Measurements from ENCODE around the gene F12. TPM values are rescaled to one million over a fixed set of nuclear protein-coding genes. Genes with fewer than 3 reads are reported as not detected.

The F12 gene
- total and polyA plus RNA-seq, 2 of the 8 experiments (the other 6 are each of a cell fraction or from before 2014, with no cell fraction given): 6.5 to 7.8 TPM

GRCh38 chr5:177445052-177445916 is 35.9 kb upstream of the F12 start:
- Histone ChIP-seq H3K23me2 (ENCODE audit: low read depth, low read length) (peaks cover 9% of the 10 kb centered on the region), H4K91ac (replicated peaks; ENCODE audit: insufficient read length, low read length) (no peak overlapping the region), H2AK5ac (ENCODE audit: low read depth, low read length) (no peak overlapping the region), H2AFZ (ENCODE audit: low read length) (no peak overlapping the region), H3K4me3 (ENCODE audit: extremely low read depth in 1 of 4, insufficient read depth in 2 of 4, low read depth in 3 of 4, low read length in 4 of 4) (0 out of 8 replicates have a peak overlapping the region, but pooled peaks of 1 of the 4 experiments have one; percentile 74), H3K18ac (ENCODE audit: extremely low read depth, low read length) (no peak overlapping the region), H2BK12ac (ENCODE audit: low read depth, low read length) (no peak overlapping the region), H3K9me3 (ENCODE audit: insufficient read depth in 2 of 2, low read depth in 1 of 2, low read length in 1 of 2) (no peaks in the 10 kb centered on the region), H4K5ac (ENCODE audit: insufficient read length, low read depth, low read length) (no peak overlapping the region), H3K56ac (replicated peaks; ENCODE audit: insufficient read length, low read depth, low read length) (no peak overlapping the region), H4K8ac (ENCODE audit: extremely low read depth, insufficient read depth, low read length) (no peak overlapping the region), H4K20me1 (replicated peaks in 1 of 2; ENCODE audit: control insufficient read depth in 1 of 2, insufficient read depth in 2 of 2, low read length in 2 of 2) (peaks cover 0 to 10% of the 10 kb centered on the region in 2 experiments), H3K23ac (ENCODE audit: insufficient read length) (no peak overlapping the region), H3K4me1 (replicated peaks in 1 of 4; ENCODE audit: control insufficient read depth in 3 of 4, insufficient read depth in 4 of 4, low read length in 3 of 4) (peaks cover 0 to 32% (median 17%) of the 10 kb centered on the region in 4 experiments; a peak in 6 of 7 replicates), H3K36me3 (ENCODE audit: control insufficient read depth in 2 of 4, insufficient read depth in 4 of 4, low read length in 3 of 4) (peaks cover 2 to 4% (median 3%) of the 10 kb centered on the region in 4 experiments; a peak in 2 of 8 replicates), H3K4me2 (ENCODE audit: insufficient read depth in 1 of 2, low read depth in 2 of 2, low read length in 2 of 2) (peak overlapping the region in 1 of 2 experiments; percentile 89; a peak in 1 of 4 replicates), H3K9ac (replicated peaks in 1 of 4; ENCODE audit: extremely low read depth in 1 of 4, low read depth in 3 of 4, low read length in 3 of 4) (no peak overlapping the region), H3K27me3 (replicated peaks in 1 of 4; ENCODE audit: control insufficient read depth in 3 of 4, extremely low read depth in 1 of 4, insufficient read depth in 3 of 4, low read length in 3 of 4) (peaks cover 0 to 13% (median 4%) of the 10 kb centered on the region in 4 experiments; a peak in 5 of 7 replicates), H3K79me1 (ENCODE audit: low read depth, low read length) (no peaks in the 10 kb centered on the region; the same call in 1 of the 2 replicates), H3K27ac (ENCODE audit: low read depth, low read length) (no peak overlapping the region), H2BK15ac (ENCODE audit: low read length) (no peak overlapping the region), H2BK20ac (ENCODE audit: low read length) (no peak overlapping the region), H3K14ac (ENCODE audit: insufficient read length) (no peak overlapping the region), H2BK120ac (replicated peaks; ENCODE audit: low read depth, low read length) (no peak overlapping the region), H3K79me2 (ENCODE audit: control insufficient read depth in 1 of 2, insufficient read depth in 2 of 2, low read length in 2 of 2) (no peaks in the 10 kb centered on the region), H3K4ac (replicated peaks; ENCODE audit: insufficient read length, low read depth, low read length) (no peak overlapping the region), H2BK5ac (ENCODE audit: low read depth, low read length) (no peak overlapping the region)
- peak; percentile 50 for FAIRE-seq
- ChIA-PET CTCF (ENCODE audit: partially characterized antibody) (interaction anchor here (0.5 to 23.6 kb wide), 17 partner anchors 8 to 738 kb away, joined by 3 to 430 read pairs (median 5); partner anchors contain the start of genes F12, PDLIM7, PFN3 and SLC34A1), POLR2A (ENCODE audit: partially characterized antibody) (interaction anchor here (0.6 to 67.5 kb wide), 17 partner anchors 9 to 673 kb away, joined by 3 to 3349 read pairs (median 8); partner anchors contain the start of genes DBN1, DOK3, GRK6 and PDLIM7)
- DNase-seq (ENCODE audit: low read depth in 1 of 2, low spot score in 2 of 2): no peak
- 77% methylated on average over 8 of the region's 10 CpGs; no CpG with 5 or more reads in 1 of the 2 experiments for WGBS, 2 experiments (ENCODE audit: extremely low coverage in 1 of 2, insufficient coverage in 1 of 2, insufficient read length in 1 of 2, insufficient replicate concordance in 2 of 2, low coverage in 1 of 2, low lambda C conversion rate in 2 of 2, missing lambda C conversion rate in 1 of 2)
- TF ChIP-seq SP4 (IDR thresholded peaks at IDR 0.05; ENCODE audit: low read length) (no peak), KDM4A (IDR thresholded peaks at IDR 0.05; ENCODE audit: low read depth, low read length, severe bottlenecking) (no peak), FOSL1 (IDR thresholded peaks at IDR 0.05; ENCODE audit: insufficient read depth, low read depth, low read length) (no peak), CEBPB (IDR thresholded peaks at IDR 0.05; ENCODE audit: low read depth, low read length) (no peak), MAX (IDR thresholded peaks at IDR 0.05) (no peak), NRF1 (IDR thresholded peaks at IDR 0.05; ENCODE audit: low read depth, low read length) (no peak), SP1 (IDR thresholded peaks at IDR 0.05; ENCODE audit: low read depth, low read length) (no peak), POLR2AphosphoS5 (IDR thresholded peaks at IDR 0.05; ENCODE audit: low read depth, low read length) (peak; percentile 34; the same call in 1 of the 2 replicates), KDM1A (IDR thresholded peaks at IDR 0.05; ENCODE audit: borderline replicate concordance, low read length) (no peak), EZH2 (IDR thresholded peaks at IDR 0.05; ENCODE audit: low read depth, low read length, severe bottlenecking) (no peak), ATF3 (IDR thresholded peaks at IDR 0.05; ENCODE audit: insufficient read depth, low read depth, low read length) (no peak)
